ENCODE measurements around the gene OR7G2.
"Not testable (repeated sequence)": the region's sequence is repeated elsewhere in the genome, so short reads cannot be mapped to it uniquely, and the experiment has no call there.

Gene OR7G2

GRCh38 chr19:9073806-9074205, 33.5 kb downstream of the OR7G2 start:
- no peak for DNase-seq (ENCODE audit: low spot score)

GRCh38 chr19:9071720-9072119, 35.6 kb downstream of the OR7G2 start:
- DNase-seq (ENCODE audit: low spot score) = not testable (repeated sequence)

- DNase-seq (ENCODE audit: low spot score) = no peak
Measured at GRCh38 chr19:9070066-9070465, 37.2 kb downstream of the OR7G2 start.

- DNase-seq (ENCODE audit: low spot score) = no peak
Measured at GRCh38 chr19:9065457-9066014, 41.7 kb downstream of the OR7G2 start.

GRCh38 chr19:9061879-9062278, 45.4 kb downstream of the OR7G2 start:
- no peak for DNase-seq (ENCODE audit: low spot score)

GRCh38 chr19:9060564-9061340, 46.5 kb downstream of the OR7G2 start:
- DNase-seq (ENCODE audit: low spot score) = no peak

GRCh38 chr19:9058905-9059667, 48.2 kb downstream of the OR7G2 start:
- DNase-seq (ENCODE audit: low spot score) = no peak

GRCh38 chr19:9057505-9058258, 49.6 kb downstream of the OR7G2 start:
- DNase-seq (ENCODE audit: low spot score) = no peak

GRCh38 chr19:9056131-9056530, 51.1 kb downstream of the OR7G2 start:
- DNase-seq (ENCODE audit: low spot score) = not testable (repeated sequence)

GRCh38 chr19:9054765-9055164, 52.5 kb downstream of the OR7G2 start:
- no peak for DNase-seq (ENCODE audit: low spot score)

- no peak for DNase-seq (ENCODE audit: low spot score)
Measured at GRCh38 chr19:9054207-9054606, 53.1 kb downstream of the OR7G2 start.

GRCh38 chr19:9053674-9054073, 53.6 kb downstream of the OR7G2 start:
- not testable (repeated sequence) for DNase-seq (ENCODE audit: low spot score)

- no peak for DNase-seq (ENCODE audit: low spot score)
Measured at GRCh38 chr19:9052894-9053293, 54.4 kb downstream of the OR7G2 start.

Measured in AG08396 (cell line).